ENCODE data around the gene B3GLCT. TPM values are rescaled to one million over a fixed set of nuclear protein-coding genes. Genes with fewer than 3 reads are reported as not detected.
"Not testable (repeated sequence)": the region's sequence is repeated elsewhere in the genome, so short reads cannot be mapped to it uniquely, and the experiment has no call there.

B3GLCT gene
- total RNA-seq, 1 donor from 2014 or later: 4.7 TPM

GRCh38 chr13:31168736-31169135, 31.0 kb upstream of the B3GLCT start:
- Mint-ChIP-seq H3K4me3 (ENCODE audit: low read depth) (no peak overlapping the region), H3K36me3 (ENCODE audit: low read depth) (no peaks in the 10 kb centered on the region), H3K9me3 (no peaks in the 10 kb centered on the region), H3K4me1 (ENCODE audit: low read depth) (peaks cover 22% of the 10 kb centered on the region), H3K27ac (no peak overlapping the region), H3K27me3 (ENCODE audit: low read depth) (peaks cover 9% of the 10 kb centered on the region)
- no peak for DNase-seq (ENCODE audit: low spot score)
- intact Hi-C loops (cut with micrococcal nuclease): loop anchor here (10.0 kb wide), 2 partner anchors 704 to 1314 kb away; partner anchors contain the start of genes HMGB1 and UBL3

DNA sequence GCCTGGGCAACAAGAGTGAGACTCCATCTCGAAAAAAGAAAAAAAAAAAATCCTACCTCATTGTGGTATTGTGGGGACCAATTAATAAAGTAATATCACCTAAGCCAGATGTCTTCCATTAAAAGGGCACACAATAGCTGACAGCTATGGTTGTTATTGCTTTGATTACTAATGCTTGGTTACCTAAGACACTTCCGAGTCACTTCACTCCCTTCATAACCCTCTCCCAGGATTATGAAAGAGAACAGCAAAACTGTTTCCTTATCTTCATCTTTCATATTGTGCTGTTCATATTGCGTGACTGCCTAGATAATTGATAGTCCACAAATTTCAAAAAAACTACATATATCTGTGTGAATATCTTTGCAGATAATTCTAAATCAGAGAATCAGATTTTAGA, 27.8 kb upstream of the B3GLCT start:
- no peaks in the 10 kb centered on the region for H3K9me3 Mint-ChIP-seq
- DNase-seq (ENCODE audit: low spot score): no peak

DNA sequence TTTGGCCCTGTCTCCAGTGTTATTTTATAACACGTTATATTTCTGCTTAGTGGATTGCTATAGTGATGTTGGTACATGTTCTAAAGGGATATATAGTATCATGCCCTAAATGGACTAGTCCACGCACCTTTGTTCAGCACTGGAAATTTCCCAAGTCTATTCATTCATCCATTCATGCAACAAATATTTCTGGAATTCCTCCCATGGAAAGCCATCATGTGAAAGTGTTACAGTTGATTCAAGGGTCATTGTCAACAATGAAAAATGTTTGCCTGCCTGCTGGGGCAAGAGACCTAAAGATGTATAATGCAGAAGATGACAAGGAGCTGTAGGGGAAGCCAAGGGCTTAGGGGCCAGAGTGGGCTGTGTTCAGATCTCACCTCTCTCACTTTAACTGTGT, 27.2 kb upstream of the B3GLCT start:
- Mint-ChIP-seq H3K9me3 (peaks cover 3% of the 10 kb centered on the region), H3K4me3 (ENCODE audit: low read depth) (no peak overlapping the region), H3K36me3 (ENCODE audit: low read depth) (no peaks in the 10 kb centered on the region), H3K27me3 (ENCODE audit: low read depth) (peaks cover 13% of the 10 kb centered on the region), H3K27ac (no peak overlapping the region), H3K4me1 (ENCODE audit: low read depth) (peaks cover 18% of the 10 kb centered on the region)
- no peak for DNase-seq (ENCODE audit: low spot score)
- intact Hi-C loops (cut with micrococcal nuclease): no loop called here

More for the DNA sequence above, 27.8 kb upstream of the B3GLCT start:
- H3K27ac Mint-ChIP-seq: no peak overlapping the region
- H3K4me1 Mint-ChIP-seq (ENCODE audit: low read depth): peaks cover 20% of the 10 kb centered on the region
- H3K36me3 Mint-ChIP-seq (ENCODE audit: low read depth): no peaks in the 10 kb centered on the region
- no peak overlapping the region for H3K4me3 Mint-ChIP-seq (ENCODE audit: low read depth)
- peaks cover 13% of the 10 kb centered on the region for H3K27me3 Mint-ChIP-seq (ENCODE audit: low read depth)
- intact Hi-C loops (cut with micrococcal nuclease): no loop called here

GRCh38 chr13:31174018-31174417, 25.8 kb upstream of the B3GLCT start:
- Mint-ChIP-seq H3K36me3 (ENCODE audit: low read depth) (no peaks in the 10 kb centered on the region), H3K27ac (no peak overlapping the region), H3K4me3 (ENCODE audit: low read depth) (no peak overlapping the region)

GRCh38 chr13:31175847-31176532, 23.8 kb upstream of the B3GLCT start:
- Mint-ChIP-seq H3K4me1 (ENCODE audit: low read depth) (peaks cover 2% of the 10 kb centered on the region), H3K36me3 (ENCODE audit: low read depth) (no peaks in the 10 kb centered on the region), H3K4me3 (ENCODE audit: low read depth) (no peak overlapping the region), H3K9me3 (peaks cover 3% of the 10 kb centered on the region), H3K27me3 (ENCODE audit: low read depth) (peaks cover 13% of the 10 kb centered on the region), H3K27ac (no peak overlapping the region)
- intact Hi-C loops (cut with micrococcal nuclease): no loop called here
- no peak for DNase-seq (ENCODE audit: low spot score)

More at GRCh38 chr13:31174018-31174417, 25.8 kb upstream of the B3GLCT start:
- intact Hi-C loops (cut with micrococcal nuclease): no loop called here
- Mint-ChIP-seq H3K27me3 (ENCODE audit: low read depth) (peaks cover 13% of the 10 kb centered on the region), H3K9me3 (peaks cover 3% of the 10 kb centered on the region), H3K4me1 (ENCODE audit: low read depth) (peaks cover 8% of the 10 kb centered on the region)
- no peak for DNase-seq (ENCODE audit: low spot score)

DNA sequence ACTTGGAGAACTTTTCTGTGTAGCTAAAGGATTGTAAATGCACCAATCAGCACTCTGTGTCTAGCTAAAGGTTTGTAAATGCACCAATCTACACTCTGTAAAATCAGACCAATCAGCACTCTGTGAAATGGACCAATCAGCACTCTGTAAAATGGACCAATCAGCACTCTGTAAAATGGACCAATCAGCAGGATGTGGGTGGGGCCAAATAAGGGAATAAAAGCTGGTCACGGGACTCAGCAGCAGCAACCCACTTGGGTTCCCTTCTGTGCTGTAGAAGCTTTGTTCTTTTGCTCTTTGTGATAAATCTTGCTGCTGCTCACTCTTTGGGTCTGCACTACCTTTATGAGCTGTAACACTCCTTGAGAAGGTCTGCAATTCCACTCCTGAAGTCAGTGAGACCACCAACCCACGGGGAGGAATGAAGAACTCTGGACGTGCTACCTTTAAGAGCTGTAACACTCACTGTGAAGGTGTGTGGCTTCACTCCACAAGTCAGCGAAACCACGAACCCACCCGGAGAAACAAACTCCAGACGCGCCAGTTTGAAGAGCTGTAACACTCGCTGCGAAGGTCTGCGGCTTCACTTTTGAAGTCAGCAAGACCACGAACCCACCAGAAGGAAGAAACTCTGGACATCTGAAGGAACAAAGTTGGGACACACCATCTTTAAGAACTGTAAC, 21.8 kb upstream of the B3GLCT start:
- H3K27me3 Mint-ChIP-seq (ENCODE audit: low read depth); H3K9me3 Mint-ChIP-seq; H3K4me1 Mint-ChIP-seq (ENCODE audit: low read depth); H3K36me3 Mint-ChIP-seq (ENCODE audit: low read depth); H3K27ac Mint-ChIP-seq; DNase-seq (ENCODE audit: low spot score); intact Hi-C loops (cut with micrococcal nuclease); H3K4me3 Mint-ChIP-seq (ENCODE audit: low read depth): not testable (repeated sequence)

GRCh38 chr13:31179241-31179640, 20.5 kb upstream of the B3GLCT start:
- DNase-seq (ENCODE audit: low spot score): no peak
- H3K27me3 Mint-ChIP-seq (ENCODE audit: low read depth): no peaks in the 10 kb centered on the region
- H3K4me3 Mint-ChIP-seq (ENCODE audit: low read depth): no peak overlapping the region
- H3K9me3 Mint-ChIP-seq: peaks cover 3% of the 10 kb centered on the region
- intact Hi-C loops (cut with micrococcal nuclease): no loop called here
- no peaks in the 10 kb centered on the region for H3K36me3 Mint-ChIP-seq (ENCODE audit: low read depth)
- peaks cover 2% of the 10 kb centered on the region for H3K4me1 Mint-ChIP-seq (ENCODE audit: low read depth)
- no peak overlapping the region for H3K27ac Mint-ChIP-seq

GRCh38 chr13:31179754-31180153, 20.0 kb upstream of the B3GLCT start:
- peaks cover 2% of the 10 kb centered on the region for H3K4me1 Mint-ChIP-seq (ENCODE audit: low read depth)
- intact Hi-C loops (cut with micrococcal nuclease): no loop called here
- H3K4me3 Mint-ChIP-seq (ENCODE audit: low read depth): no peak overlapping the region
- no peak for DNase-seq (ENCODE audit: low spot score)
- H3K27ac Mint-ChIP-seq: no peak overlapping the region
- H3K36me3 Mint-ChIP-seq (ENCODE audit: low read depth): no peaks in the 10 kb centered on the region
- no peaks in the 10 kb centered on the region for H3K27me3 Mint-ChIP-seq (ENCODE audit: low read depth)
- H3K9me3 Mint-ChIP-seq: peaks cover 3% of the 10 kb centered on the region

DNA sequence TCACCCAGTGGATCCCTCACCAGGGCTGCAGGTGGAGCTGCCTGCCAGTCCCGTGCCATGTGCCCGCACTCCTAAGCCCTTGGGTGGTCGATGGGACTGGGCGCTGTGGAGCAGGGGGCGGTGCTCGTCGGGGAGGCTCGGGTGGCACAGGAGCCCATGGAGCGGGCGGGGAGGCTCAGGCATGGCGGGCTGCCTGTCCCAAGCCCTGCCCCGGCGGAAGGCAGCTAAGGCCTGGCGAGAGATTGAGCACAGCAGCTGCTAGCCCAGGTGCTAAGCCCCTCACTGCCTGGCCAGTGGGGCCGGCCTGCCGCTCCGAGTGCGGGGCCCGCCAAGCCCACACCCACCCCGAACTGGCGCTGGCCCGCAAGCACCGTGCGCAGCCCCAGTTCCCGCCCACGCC, 16.8 kb upstream of the B3GLCT start:
- peaks cover 3% of the 10 kb centered on the region for H3K27me3 Mint-ChIP-seq (ENCODE audit: low read depth)
- intact Hi-C loops (cut with micrococcal nuclease): no loop called here
- no peaks in the 10 kb centered on the region for H3K36me3 Mint-ChIP-seq (ENCODE audit: low read depth)
- H3K4me3 Mint-ChIP-seq (ENCODE audit: low read depth): no peak overlapping the region
- H3K4me1 Mint-ChIP-seq (ENCODE audit: low read depth): peaks cover 2% of the 10 kb centered on the region
- H3K9me3 Mint-ChIP-seq: no peaks in the 10 kb centered on the region
- no peak for DNase-seq (ENCODE audit: low spot score)
- no peak overlapping the region for H3K27ac Mint-ChIP-seq

DNA sequence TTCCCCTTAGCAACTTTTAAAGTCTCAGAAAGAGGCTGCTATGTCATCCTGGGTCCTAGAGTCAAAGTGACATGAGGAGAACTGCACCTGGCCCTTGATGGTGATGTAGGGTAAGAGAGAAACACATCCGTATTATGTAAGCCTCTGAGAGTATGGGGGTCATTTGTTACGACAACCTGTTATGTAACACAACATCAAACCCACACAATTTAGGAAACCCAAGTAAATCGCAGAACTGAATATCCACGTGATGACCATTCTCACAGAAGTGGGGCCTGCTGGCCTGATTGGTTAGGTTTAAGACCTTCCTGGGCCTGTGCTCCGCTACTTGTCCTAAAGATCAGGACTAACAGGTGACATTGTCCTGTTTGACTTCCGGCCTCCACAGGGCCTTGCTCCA, 15.3 kb upstream of the B3GLCT start:
- H3K4me1 Mint-ChIP-seq (ENCODE audit: low read depth): no peaks in the 10 kb centered on the region
- intact Hi-C loops (cut with micrococcal nuclease): no loop called here
- DNase-seq (ENCODE audit: low spot score): no peak
- no peaks in the 10 kb centered on the region for H3K9me3 Mint-ChIP-seq
- H3K27me3 Mint-ChIP-seq (ENCODE audit: low read depth): peaks cover 9% of the 10 kb centered on the region
- H3K4me3 Mint-ChIP-seq (ENCODE audit: low read depth): no peak overlapping the region
- no peaks in the 10 kb centered on the region for H3K36me3 Mint-ChIP-seq (ENCODE audit: low read depth)
- no peak overlapping the region for H3K27ac Mint-ChIP-seq

- intact Hi-C loops (cut with micrococcal nuclease): no loop called here
- no peak overlapping the region for H3K4me3 Mint-ChIP-seq (ENCODE audit: low read depth)
- H3K9me3 Mint-ChIP-seq: no peaks in the 10 kb centered on the region
- H3K27me3 Mint-ChIP-seq (ENCODE audit: low read depth): peaks cover 15% of the 10 kb centered on the region
- no peak for DNase-seq (ENCODE audit: low spot score)
- no peak overlapping the region for H3K27ac Mint-ChIP-seq
- no peaks in the 10 kb centered on the region for H3K4me1 Mint-ChIP-seq (ENCODE audit: low read depth)
- H3K36me3 Mint-ChIP-seq (ENCODE audit: low read depth): no peaks in the 10 kb centered on the region
These were observed 14.7 kb upstream of the B3GLCT start for GRCh38 chr13:31184981-31185645.

DNA sequence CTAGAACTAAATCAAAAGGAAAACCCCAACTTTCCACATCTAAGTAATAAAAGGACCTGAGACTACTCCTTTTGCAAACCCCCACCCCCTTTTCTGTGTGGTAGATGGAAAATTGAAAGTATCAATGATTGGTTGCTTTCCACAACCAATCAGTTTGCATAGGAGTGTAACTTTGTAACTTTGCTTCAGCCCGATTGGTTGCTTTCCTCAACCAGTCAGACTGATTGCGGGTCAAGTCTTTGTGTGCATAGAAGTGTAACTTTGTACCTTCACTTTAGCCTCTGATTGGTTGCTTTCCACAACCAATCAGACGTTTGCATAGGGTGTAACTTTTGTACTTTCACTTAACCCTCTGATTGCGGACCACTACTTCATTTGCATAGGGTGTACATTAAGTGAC, 8.0 kb upstream of the B3GLCT start:
- Mint-ChIP-seq H3K9me3 (no peaks in the 10 kb centered on the region), H3K36me3 (ENCODE audit: low read depth) (no peaks in the 10 kb centered on the region), H3K4me3 (ENCODE audit: low read depth) (no peak overlapping the region), H3K27ac (no peak overlapping the region), H3K4me1 (ENCODE audit: low read depth) (peaks cover 5% of the 10 kb centered on the region), H3K27me3 (ENCODE audit: low read depth) (peaks cover 39% of the 10 kb centered on the region)
- intact Hi-C loops (cut with micrococcal nuclease): no loop called here
- DNase-seq (ENCODE audit: low spot score): no peak

- no peaks in the 10 kb centered on the region for H3K36me3 Mint-ChIP-seq (ENCODE audit: low read depth)
- no peak overlapping the region for H3K4me3 Mint-ChIP-seq (ENCODE audit: low read depth)
- no peaks in the 10 kb centered on the region for H3K9me3 Mint-ChIP-seq
- DNase-seq (ENCODE audit: low spot score): no peak
- H3K27me3 Mint-ChIP-seq (ENCODE audit: low read depth): peaks cover 41% of the 10 kb centered on the region
- intact Hi-C loops (cut with micrococcal nuclease): no loop called here
- no peak overlapping the region for H3K27ac Mint-ChIP-seq
- peaks cover 5% of the 10 kb centered on the region for H3K4me1 Mint-ChIP-seq (ENCODE audit: low read depth)
These were observed 7.5 kb upstream of the B3GLCT start for GRCh38 chr13:31192306-31192705.

All from activated T-helper 2 cell treated with anti-CD3 and anti-CD28 coated beads, Interferon-gamma antibody, Interleukin-2, Interleukin-4, amounts not matched to agents 10 μg/mL and 5 μg/mL and 100 μg/mL, durations not matched to agents 14 hours and 24 hours and 36 hours (primary cell).